PFSK-1 (cell line): ENCODE measurements around the gene LDLRAD2.

Experiments
- FOXP2 ChIP-seq: optimal IDR thresholded peaks from 2 replicates; pipeline ENCODE3; 2011; ENCODE audit warnings: borderline replicate concordance, control low read depth, inconsistent platforms; ENCODE audit not compliant: insufficient read depth; ENCODE audit errors: extremely low read length, extremely low read depth
- POLR2AphosphoS5 ChIP-seq: IDR thresholded peaks from 2 replicates; pipeline ENCODE4 v1.6.1; 2012; ENCODE audit warnings: low read depth, mild to moderate bottlenecking, control low read depth, low read length, moderate library complexity
- REST ChIP-seq, 2 experiments: IDR thresholded peaks; 2 replicates each; pipeline versions ENCODE4 v1.6.1 to v1.8.0; 2011 to 2012; ENCODE audit warnings: low read depth in 2 of 2, low read length in 2 of 2, control low read depth in 1 of 2, inconsistent platforms in 1 of 2, mild to moderate bottlenecking in 1 of 2, moderate library complexity in 1 of 2; ENCODE audit not compliant: insufficient read depth in 1 of 2
- SIN3A ChIP-seq: IDR thresholded peaks from 2 replicates; pipeline ENCODE4 v1.6.1; 2012; ENCODE audit warnings: mild to moderate bottlenecking, low read length, moderate library complexity, borderline replicate concordance; ENCODE audit not compliant: insufficient read depth
- TAF1 ChIP-seq: IDR thresholded peaks from 2 replicates; pipeline ENCODE4 v1.6.1; 2012; ENCODE audit warnings: low read length, control low read depth, borderline replicate concordance; ENCODE audit not compliant: insufficient read depth

LDLRAD2 gene

GRCh38 chr1:21874328-21874727 is 62.3 kb downstream of the LDLRAD2 start:
- TF ChIP-seq FOXP2 (no peak), SIN3A (no peak), REST (IDR thresholded peaks at IDR 0.05; ENCODE audit: insufficient read depth in 1 of 2, low read depth in 2 of 2, low read length in 2 of 2) (no peak), TAF1 (no peak), POLR2AphosphoS5 (no peak)
